NCI-H128 (cell line): ENCODE data around the gene TAF1B.
A peak's percentile ranks its signal among the peaks of the same experiment; 100 is the strongest.

Experiments used
- DNase-seq: peaks from one replicate; lab custom pipeline; 2025; ENCODE audit not compliant: unreplicated experiment; lab: John Stamatoyannopoulos, UW

The TAF1B gene

DNA sequence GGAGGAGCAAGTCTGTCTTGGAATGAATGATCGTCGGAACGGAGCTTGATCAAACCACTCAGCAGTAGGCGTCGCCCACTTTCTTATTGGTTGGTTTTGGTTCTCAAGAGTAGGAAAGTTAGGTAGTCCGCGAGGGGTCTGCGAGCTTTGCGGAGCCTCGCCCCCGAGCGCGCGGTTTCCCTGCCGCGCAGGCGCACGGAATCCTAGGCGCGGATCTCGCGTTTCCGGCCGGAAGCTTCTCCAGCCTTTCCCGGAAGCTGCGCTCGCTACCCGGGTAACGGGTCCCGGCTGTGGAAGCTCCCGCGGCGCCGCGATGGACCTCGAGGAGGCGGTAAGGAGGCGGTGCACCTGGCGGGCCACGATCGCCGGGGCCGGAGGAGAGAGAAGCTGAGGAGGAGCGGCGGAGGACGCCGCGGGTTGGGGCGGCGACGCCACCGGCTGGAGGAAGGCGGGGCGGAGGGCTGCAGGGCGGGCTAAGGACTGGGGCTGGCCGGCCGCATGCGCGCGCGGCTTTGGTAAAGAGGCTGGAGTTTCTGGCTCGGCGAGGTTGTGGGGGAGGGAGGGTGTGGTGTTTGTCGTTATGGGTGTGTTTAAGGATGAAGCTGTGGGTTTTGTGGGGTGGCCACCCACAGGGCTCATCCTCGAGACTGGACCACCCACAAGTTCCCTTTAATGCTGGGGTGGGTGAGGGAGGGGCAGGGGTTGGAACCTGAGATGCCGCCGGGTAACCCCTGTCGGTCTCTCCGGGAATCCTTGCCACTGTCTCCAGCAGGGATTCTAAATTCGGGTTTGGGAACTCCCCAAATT lies at the start of gene TAF1B:
TSS of gene TAF1B (plus strand) at position 246 of the 807 bp plus-strand sequence. CDS start at position 314, 68 bp downstream.
- DNase-seq = peak; percentile 86

GRCh38 chr2:9793918-9794717 lies 49.2 kb upstream of the TAF1B start:
- DNase-seq = no peak

GRCh38 chr2:9795071-9795470 lies 48.2 kb upstream of the TAF1B start:
- DNase-seq = no peak

DNA sequence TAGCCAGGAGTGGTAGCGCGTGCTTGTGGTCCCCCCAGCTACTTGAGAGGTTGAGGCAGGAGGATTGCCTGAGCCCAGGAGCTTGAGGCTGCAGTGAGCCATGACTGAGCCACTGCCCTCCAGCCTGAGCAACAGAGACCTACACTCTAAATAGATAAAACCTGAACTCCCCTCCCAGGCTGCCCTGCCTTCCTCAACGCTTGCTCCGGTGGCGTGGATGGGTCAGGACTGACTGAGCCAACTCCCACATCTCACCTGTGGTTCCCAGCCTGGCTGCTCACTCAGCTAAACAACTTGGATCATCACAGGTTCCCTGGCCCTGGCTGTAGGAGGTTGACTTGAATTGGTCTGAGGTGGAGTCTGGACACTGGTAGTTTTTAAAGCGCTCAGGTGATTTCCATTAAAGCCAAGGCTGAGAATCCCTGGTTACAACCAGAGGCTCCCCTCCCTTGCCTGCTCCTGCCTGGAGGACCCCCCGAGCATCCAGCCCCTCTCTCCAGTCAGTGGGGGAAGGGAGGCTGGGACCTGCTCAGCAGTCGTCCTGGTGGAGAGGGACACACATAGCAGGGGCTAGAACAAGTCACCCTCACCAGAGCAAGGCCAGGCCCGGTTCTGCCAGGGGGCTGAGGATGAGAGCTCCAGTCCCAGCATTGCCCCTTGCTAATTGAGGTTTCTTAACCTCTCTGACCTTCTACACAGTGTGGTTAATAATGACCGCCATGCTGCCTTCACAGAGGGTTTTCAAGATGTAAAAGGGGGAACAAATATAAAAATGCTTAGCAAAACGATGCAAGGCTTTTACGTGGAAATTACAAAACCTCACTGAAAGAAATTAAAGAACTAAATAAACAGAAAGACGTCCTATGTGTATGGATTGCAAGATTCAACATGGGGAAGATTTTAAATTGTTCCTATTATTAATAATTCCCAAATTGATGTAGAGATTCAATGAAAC lies 46.9 kb upstream of the TAF1B start:
- DNase-seq = no peak

DNA sequence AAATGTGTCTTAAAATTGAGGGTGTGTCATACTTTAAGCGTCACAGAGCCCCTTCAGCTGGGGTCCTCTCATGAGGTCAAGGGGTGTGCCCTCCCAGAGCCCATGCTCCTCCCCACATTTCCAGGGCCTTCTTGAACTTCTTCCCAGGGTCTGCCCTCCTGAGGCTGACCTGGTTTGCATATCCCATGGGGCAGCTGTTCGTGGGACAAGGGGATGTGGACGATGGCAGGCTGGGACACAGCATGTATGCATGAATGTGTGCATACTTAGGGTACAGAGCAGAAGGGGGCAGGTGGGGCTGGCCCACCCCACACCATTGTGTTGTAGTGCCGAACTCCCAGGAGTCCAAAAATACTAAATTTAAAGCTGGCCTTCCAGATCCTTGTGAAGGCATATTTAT lies 46.2 kb upstream of the TAF1B start:
- no peak for DNase-seq

DNA sequence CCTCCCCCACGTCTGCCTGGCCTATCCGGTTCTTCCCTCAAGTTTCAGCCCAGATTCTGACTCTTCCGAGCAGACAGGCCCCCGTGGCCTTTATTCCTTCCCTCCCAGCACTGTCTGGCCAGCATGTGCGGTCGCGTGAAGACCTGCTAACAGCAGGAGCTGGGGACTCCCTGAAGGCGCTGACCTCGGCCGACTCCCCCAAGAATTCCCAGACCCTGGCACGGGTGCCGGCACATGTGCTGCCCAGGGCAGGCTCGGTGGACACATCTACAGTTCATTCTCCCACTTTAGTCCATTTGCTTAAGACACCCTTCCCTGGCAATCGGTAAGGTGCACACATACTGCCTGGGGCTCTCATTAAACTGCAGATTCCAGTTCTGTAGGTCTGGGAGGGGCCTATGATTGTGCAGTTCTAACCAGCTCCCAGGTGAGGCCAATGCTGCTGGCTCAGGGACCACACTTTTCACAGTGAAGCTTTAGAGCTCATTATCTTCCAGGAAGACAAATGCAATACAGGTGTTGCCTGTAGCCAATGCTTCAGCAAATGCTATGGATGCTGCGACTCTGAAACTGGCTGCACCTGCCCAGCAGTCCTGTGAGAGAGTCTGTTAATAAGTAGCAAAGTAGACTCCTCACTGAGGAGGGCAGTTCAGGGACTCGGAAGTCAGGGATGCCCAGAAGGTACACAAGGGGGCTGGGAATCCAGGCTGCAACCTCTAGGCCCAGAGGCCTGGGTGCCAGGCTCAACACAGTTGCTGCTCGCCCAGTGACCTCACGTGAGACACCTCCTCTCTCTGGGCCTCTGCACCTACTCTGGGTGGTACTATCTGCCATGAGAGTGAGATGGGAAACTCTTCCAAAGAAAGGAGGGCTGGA lies 45.4 kb upstream of the TAF1B start:
- DNase-seq = no peak

- no peak for DNase-seq
Observed at GRCh38 chr2:9799011-9799596, 44.2 kb upstream of the TAF1B start.

DNA sequence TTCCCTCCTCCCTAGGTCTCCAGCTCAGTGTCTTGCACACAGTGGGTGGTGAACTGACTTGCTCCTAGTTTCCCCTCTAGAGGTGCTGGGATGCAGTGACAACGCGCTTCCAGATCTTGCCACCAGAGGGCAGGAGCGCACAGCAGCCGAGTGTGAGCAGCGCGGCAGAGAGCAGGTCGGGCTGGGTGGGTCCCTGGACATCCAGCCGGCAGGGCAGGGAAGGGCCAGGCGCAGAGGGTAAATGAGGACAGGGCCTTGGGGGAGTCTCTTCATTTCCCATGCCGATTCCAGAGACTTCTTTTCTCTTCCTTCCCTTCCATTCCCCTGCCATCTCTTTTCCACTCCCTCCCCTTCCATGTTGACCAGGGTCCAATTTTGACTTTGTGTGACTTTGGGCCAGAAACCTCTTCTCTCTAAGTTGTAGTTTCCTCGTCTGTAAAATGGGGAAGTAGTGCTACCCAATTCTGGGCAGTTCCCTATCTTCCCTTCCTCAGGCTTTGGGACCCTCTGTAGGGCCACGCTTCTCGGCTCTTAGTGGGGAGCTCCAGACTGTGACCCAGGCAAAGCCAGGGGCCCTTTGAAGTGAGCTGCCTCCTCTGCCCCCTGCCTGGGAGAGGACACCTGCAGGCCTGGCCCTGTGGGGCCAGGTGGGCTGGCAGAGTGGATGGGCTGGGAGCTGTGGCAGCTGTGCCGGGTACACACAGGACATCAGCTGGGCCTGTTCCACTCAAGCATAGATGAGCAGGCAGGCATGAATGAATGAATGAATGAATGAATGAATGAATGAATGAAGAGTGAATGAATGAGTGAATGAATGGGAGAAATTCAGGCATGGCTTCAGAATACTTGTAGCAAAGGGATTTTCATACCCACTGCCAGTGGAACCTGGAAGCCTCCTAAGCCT lies 43.3 kb upstream of the TAF1B start:
- peak; percentile 70 for DNase-seq

GRCh38 chr2:9800639-9800974 lies 42.7 kb upstream of the TAF1B start:
- DNase-seq = no peak

DNA sequence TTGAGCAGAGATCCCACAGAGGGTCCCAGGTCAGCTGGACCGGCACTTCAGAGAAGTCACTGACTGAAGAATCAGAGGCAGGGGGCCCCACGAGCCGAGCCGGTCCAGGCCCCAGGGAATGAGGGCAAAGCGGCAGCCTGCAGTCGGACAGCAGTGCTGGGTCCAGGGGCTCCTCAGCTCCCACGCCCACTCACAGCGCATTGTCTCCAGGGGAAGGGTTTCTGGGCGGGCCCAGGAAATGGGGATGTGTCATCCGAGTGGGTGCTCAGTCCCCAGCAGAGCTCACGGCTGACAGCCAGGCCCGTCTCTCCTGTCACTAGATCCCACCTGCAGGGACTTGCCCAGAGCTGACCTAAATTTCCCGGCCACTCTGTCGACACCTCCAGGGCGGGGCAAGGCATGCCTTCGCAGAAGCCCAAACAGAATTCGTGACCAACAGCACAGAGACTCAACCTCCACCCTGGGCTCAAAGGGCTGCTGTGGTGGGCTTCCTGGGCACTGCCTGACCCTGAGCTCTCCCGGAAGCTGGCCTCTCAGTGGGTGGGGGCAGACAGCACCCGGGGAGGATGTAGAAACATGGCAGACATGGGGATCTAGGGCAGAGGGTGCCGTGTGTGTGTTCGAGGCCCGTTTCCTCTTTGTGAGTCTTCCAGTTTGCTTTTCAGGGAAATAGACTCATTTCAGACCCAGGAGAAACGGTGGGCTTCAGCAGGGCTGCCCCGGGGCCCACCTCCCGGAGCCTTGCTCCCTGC lies 42.1 kb upstream of the TAF1B start:
- DNase-seq = no peak

GRCh38 chr2:9802576-9802993 lies 40.7 kb upstream of the TAF1B start:
- no peak for DNase-seq

DNA sequence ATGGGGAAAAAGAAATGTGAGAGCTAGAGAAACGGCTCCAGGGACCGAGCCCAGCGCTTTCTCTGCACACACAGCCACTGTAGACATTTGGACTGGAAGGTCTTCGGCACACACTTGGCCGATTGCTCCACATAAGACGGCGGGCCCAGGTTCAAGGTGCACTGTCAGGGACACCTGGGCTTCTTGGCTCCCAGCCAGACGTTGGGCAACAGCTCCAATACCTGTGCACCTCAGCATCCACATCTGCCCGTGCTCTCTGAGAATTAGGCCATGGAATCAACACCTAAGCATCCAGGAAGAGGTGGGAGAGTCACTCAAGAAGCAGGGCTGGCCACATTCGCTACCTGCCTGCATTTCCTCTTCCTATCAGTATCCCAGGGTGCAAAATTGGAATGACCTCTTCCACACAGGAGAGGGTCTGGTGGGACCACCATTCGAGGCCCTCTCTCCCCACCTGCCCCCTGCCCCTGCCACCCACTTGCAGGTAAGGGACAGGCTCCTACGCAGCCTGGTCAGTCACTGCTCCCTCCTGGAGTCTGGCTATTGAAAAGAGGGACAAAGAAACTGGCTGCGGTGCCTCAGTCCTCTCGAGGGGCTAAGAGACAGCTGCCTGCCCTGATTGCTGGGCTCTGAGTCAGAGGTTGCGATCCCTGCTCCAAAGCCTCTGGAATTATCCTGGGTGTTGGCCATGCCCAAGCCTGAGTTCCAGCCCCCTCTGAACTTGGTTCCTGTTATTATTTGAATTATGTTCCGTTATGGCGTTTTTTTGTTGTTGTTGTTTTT lies 40.1 kb upstream of the TAF1B start:
- no peak for DNase-seq

DNA sequence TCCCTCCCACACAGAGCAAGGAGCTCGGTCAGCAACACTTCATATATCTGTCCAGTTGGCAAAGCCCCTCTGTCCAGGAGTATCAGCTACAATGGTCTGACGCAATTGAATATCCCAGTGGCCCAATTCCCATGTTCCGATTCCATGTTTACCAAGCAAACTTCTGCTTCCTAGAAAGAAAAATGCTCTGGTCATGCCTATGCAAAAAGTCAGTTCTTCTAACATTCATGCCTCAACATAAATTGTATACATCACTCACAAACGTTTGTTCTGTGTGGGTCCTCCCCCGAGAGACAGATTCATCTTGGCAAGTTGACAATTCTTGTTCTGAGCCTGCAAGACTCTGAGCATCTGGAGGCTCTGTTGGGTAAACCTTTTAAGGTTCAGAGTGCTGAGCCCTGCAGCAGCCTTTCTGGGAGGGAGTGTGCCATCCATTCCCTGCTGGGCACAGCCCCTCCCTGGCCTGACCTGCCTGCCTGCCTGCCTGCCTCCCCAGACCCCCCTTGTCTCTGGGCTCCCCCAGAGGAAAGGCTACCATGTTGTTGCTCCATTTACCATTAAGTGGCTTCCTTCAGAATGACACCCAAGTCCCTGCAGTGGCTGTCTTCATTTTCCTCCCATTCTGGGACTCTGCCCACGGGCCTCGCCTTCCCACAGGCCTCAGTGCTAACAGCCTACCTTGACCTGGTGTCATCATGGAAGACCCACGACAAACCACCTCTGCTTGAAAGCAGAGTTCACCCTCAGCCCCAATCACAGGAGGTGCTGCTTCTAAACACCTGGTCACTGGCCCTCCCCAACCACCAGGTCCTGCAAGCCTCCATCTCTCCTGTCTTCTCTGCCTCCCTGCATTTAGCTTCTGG lies 37.6 kb upstream of the TAF1B start:
- DNase-seq = no peak

DNA sequence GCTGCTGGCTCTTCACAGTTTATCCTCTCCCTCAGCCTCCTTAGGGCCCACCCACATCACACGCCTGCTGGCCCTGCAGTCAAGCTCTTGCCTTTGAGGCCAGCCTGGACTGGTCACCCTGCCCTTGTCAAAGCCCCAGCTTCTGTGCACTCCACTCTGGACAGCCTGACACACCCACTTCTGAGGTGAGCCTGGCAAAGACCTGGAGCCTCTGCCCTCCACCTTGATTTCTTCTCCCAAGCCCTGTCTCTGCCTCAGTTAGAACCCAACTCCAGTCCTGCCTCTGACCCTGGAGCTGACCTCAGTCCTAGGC lies 37.0 kb upstream of the TAF1B start:
- no peak for DNase-seq

GRCh38 chr2:9806656-9807055 lies 36.6 kb upstream of the TAF1B start:
- DNase-seq = no peak

DNA sequence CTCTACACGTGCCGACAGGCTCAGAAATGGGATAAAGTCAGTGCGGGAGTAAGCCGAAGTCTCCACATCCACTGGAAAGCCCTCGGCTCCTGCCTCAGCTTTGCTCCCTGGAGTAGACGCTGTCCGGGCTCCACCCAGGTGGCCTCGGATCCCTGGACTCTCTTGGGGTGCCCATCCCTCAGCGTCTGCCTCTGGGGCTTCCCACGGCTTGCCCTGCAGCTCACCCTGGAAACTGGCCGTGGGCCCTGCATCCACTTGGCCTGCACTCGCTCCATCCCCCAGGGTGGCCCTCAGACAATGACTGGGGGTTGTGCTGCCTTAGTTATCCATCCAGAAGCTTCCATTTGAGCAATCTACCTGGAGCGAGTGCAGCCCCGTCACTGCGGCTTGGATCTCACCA lies 36.2 kb upstream of the TAF1B start:
- no peak for DNase-seq
